ENCODE results near the gene ROCK2. TPM values are rescaled to one million over a fixed set of nuclear protein-coding genes. Genes with fewer than 3 reads are reported as not detected.

Gene ROCK2
- total RNA-seq, 4 donors from 2014 or later = 90.0 to 119 (median 101) TPM

GRCh38 chr2:11146076-11146475, 198.4 kb downstream of the ROCK2 start:
- TF ChIP-seq POLR2AphosphoS5 (IDR thresholded peaks at IDR 0.05) (no peak), POLR2A (IDR thresholded peaks at IDR 0.05; ENCODE audit: low read depth) (no peak), CTCF (IDR thresholded peaks at IDR 0.05) (no peak), EP300 (IDR thresholded peaks at IDR 0.05) (no peak)
- intact Hi-C loops (cut with DNase I) = no loop called here
- no peaks in the 10 kb centered on the region for H3K36me3 ChIP-seq
- H3K9me3 ChIP-seq = peaks cover 0 to 4% (median 0%) of the 10 kb centered on the region in 4 donors
- H3K27ac ChIP-seq (replicated peaks in 1 of 4) = no peak overlapping the region
- H3K4me3 ChIP-seq = no peak overlapping the region
- WGBS = 100% methylated on average over 3 of the region's 3 CpGs
- no peaks in the 10 kb centered on the region for H3K4me1 ChIP-seq
- H3K27me3 ChIP-seq = no peaks in the 10 kb centered on the region
- DNase-seq (ENCODE audit: extremely low spot score) = no peak

- peaks cover 0 to 4% (median 0%) of the 10 kb centered on the region in 4 donors for H3K9me3 ChIP-seq
- no peak overlapping the region for H3K4me3 ChIP-seq
- no peak overlapping the region for H3K27ac ChIP-seq (replicated peaks in 1 of 4)
- 67% methylated on average over 1 of the region's 1 CpG for WGBS
- no peaks in the 10 kb centered on the region for H3K4me1 ChIP-seq
- intact Hi-C loops (cut with DNase I) = no loop called here
- H3K27me3 ChIP-seq = no peaks in the 10 kb centered on the region
- H3K36me3 ChIP-seq = no peaks in the 10 kb centered on the region
- TF ChIP-seq CTCF (IDR thresholded peaks at IDR 0.05) (no peak), POLR2AphosphoS5 (IDR thresholded peaks at IDR 0.05) (no peak), EP300 (IDR thresholded peaks at IDR 0.05) (no peak), POLR2A (IDR thresholded peaks at IDR 0.05; ENCODE audit: low read depth) (no peak)
- DNase-seq (ENCODE audit: extremely low spot score) = no peak
Measured at GRCh38 chr2:11145350-11145749, 199.1 kb downstream of the ROCK2 start.

- 81% methylated on average over 6 of the region's 6 CpGs for WGBS
- no peak for TF ChIP-seq POLR2AphosphoS5 (IDR thresholded peaks at IDR 0.05)
- no peak for TF ChIP-seq CTCF (IDR thresholded peaks at IDR 0.05)
- no peak for TF ChIP-seq POLR2A (IDR thresholded peaks at IDR 0.05; ENCODE audit: low read depth)
- no peak for TF ChIP-seq EP300 (IDR thresholded peaks at IDR 0.05)
- DNase-seq (ENCODE audit: extremely low spot score) = no peak
- Histone ChIP-seq H3K36me3 (no peaks in the 10 kb centered on the region), H3K4me1 (no peaks in the 10 kb centered on the region), H3K27ac (replicated peaks in 1 of 4) (no peak overlapping the region), H3K4me3 (no peak overlapping the region), H3K9me3 (peaks cover 0 to 4% (median 0%) of the 10 kb centered on the region in 4 donors), H3K27me3 (no peaks in the 10 kb centered on the region)
- intact Hi-C loops (cut with DNase I) = no loop called here
Measured at GRCh38 chr2:11144738-11145079, 199.7 kb downstream of the ROCK2 start.

- Histone ChIP-seq H3K36me3 (no peaks in the 10 kb centered on the region), H3K9me3 (peaks cover 0 to 4% (median 0%) of the 10 kb centered on the region in 4 donors), H3K4me3 (no peak overlapping the region), H3K27me3 (no peaks in the 10 kb centered on the region), H3K4me1 (no peaks in the 10 kb centered on the region), H3K27ac (replicated peaks in 1 of 4) (no peak overlapping the region)
- DNase-seq (ENCODE audit: extremely low spot score) = no peak
- intact Hi-C loops (cut with DNase I) = no loop called here
- TF ChIP-seq CTCF (IDR thresholded peaks at IDR 0.05) (no peak), POLR2A (IDR thresholded peaks at IDR 0.05; ENCODE audit: low read depth) (no peak), POLR2AphosphoS5 (IDR thresholded peaks at IDR 0.05) (no peak), EP300 (IDR thresholded peaks at IDR 0.05) (no peak)
- WGBS = 71% methylated on average over 7 of the region's 7 CpGs
Measured at GRCh38 chr2:11144077-11144737, 200.2 kb downstream of the ROCK2 start.

GRCh38 chr2:11142987-11143386, 201.4 kb downstream of the ROCK2 start:
- Histone ChIP-seq H3K4me1 (no peaks in the 10 kb centered on the region), H3K36me3 (no peaks in the 10 kb centered on the region), H3K9me3 (peaks cover 0 to 4% (median 0%) of the 10 kb centered on the region in 4 donors), H3K27me3 (no peaks in the 10 kb centered on the region), H3K4me3 (no peak overlapping the region), H3K27ac (replicated peaks in 1 of 4) (no peak overlapping the region)
- no peak for DNase-seq (ENCODE audit: extremely low spot score)
- intact Hi-C loops (cut with DNase I) = no loop called here
- TF ChIP-seq POLR2AphosphoS5 (IDR thresholded peaks at IDR 0.05) (no peak), EP300 (IDR thresholded peaks at IDR 0.05) (no peak), CTCF (IDR thresholded peaks at IDR 0.05) (no peak), POLR2A (IDR thresholded peaks at IDR 0.05; ENCODE audit: low read depth) (no peak)
- 87% methylated on average over 6 of the region's 6 CpGs for whole genome bisulfite sequencing
